Mesodermal cell (in vitro differentiated cells): Measurements from ENCODE around the gene HAP1.

Experiments
- H3K27ac ChIP-seq: 2 replicates; pipeline ENCODE4 v1.7.0; 2013; ENCODE audit warnings: mild to moderate bottlenecking, low read depth, low read length, moderate library complexity; ENCODE audit not compliant: severe bottlenecking
- H3K36me3 ChIP-seq: 2 replicates; pipeline ENCODE4 v1.7.1; 2013; ENCODE audit warnings: mild to moderate bottlenecking, low read length, moderate library complexity; ENCODE audit not compliant: control insufficient read depth, insufficient read depth
- H3K4me1 ChIP-seq: one replicate; pipeline ENCODE4 v1.7.1; 2013; ENCODE audit warnings: mild to moderate bottlenecking, low read length; ENCODE audit not compliant: insufficient read depth, control insufficient read depth, poor library complexity, severe bottlenecking
- H3K4me3 ChIP-seq: 2 replicates; pipeline ENCODE4 v1.7.0; 2013; ENCODE audit warnings: low read length, control low read depth, mild to moderate bottlenecking; ENCODE audit not compliant: insufficient read depth, poor library complexity, severe bottlenecking; ENCODE audit errors: extremely low read depth
- H3K9me3 ChIP-seq: 2 replicates; pipeline ENCODE4 v1.7.1; 2013; ENCODE audit warnings: mild to moderate bottlenecking, low read length, moderate library complexity; ENCODE audit not compliant: control insufficient read depth
- WGBS, 2 experiments: methylation state at CpG; one replicate each; pipeline ENCODE4 v1.1.5; 2013; ENCODE audit warnings: missing lambda C conversion rate in 2 of 2; ENCODE audit not compliant: insufficient coverage in 2 of 2; 5-methylcytosine and 5-hydroxymethylcytosine counted together

The HAP1 gene

DNA sequence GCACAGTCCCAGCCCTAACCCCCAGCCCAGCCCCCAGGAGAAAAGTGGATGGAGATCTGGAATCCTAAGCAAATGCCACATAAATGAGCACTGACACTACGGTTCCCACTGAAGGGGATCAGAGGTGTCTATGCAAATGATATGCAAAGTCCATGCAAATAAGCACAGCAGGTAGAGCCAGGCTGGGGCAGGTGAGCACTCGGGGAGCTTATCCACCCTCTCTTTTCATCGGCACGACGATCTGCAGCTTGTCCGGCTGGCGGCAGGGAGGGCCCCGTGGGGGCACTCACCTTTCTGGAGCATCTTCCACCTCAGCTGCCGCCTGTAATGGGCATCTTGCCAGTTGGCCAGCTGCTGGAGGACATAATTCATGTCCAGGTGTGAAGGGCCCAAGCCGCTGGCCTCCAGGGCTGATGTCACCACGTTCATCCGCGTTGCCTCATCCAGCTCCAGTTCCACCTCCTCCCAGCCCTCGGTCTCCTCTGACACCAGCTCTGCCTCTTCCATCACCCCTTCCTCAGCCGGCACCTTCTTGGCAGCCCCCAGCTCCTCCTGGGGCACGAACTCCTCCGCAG lies 9.9 kb downstream of the HAP1 start:
- no peak overlapping the region for H3K4me3 ChIP-seq
- no peaks in the 10 kb centered on the region for H3K36me3 ChIP-seq
- no peak overlapping the region for H3K27ac ChIP-seq
- H3K9me3 ChIP-seq, result no peaks in the 10 kb centered on the region
- WGBS, 2 experiments, result 86% methylated on average over 14 to 16 of the region's 17 CpGs
- no peaks in the 10 kb centered on the region for H3K4me1 ChIP-seq

DNA sequence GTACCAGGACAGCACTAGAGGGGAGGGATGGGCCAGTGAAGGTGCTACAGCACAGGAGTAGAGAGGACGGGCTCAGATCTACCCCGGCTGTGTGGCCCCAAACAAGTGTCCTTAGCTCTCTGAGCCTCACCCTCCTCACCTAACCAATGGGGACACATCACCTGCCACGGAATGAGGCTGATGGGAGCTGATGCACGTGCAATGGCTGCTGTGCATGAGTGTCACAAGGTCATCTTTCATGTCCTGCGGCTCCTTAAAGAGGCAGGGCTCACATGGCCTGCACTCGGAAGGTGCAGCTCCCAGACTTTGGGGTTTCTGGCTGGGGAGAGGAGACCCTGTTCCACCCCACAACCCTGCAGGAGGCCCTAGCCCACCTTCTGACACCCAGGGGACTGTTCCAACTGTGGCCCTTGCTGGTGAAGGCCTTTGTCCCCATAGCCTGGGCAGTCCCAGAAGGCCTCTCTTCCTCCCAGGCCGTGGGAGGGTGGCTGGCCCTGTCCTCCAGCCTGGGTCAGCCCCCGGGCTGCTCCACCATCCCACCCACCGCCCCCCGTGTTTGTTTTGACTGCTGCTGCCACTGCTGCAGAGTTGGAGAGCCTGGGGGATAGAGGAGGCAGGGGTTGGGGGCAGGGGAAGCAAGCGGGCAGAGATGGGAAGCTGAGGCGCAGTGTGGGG lies 10.5 kb downstream of the HAP1 start:
- Histone ChIP-seq H3K4me1 (no peaks in the 10 kb centered on the region), H3K27ac (no peak overlapping the region), H3K36me3 (no peaks in the 10 kb centered on the region), H3K9me3 (no peaks in the 10 kb centered on the region), H3K4me3 (no peak overlapping the region)
- 89 to 91% methylated on average over 6 to 8 of the region's 12 CpGs for WGBS, 2 experiments

DNA sequence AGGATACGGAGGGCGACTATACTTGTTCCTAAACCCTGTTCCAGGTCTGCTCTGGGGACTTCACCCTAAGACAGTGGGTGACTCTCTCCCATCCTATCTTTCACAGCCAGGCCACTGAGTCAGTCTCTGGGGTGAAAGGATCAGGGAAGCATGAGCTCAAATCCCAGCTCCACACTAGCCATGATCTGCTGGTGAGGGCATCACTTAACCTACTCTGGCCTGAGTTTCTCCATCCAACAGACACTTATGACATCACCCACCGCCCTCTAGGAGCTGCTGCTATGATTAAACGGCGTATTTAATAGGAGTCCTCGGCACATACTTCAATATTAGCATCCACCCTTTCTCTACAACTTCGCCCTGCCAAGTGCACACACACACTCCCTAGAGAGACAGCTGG lies 12.2 kb downstream of the HAP1 start:
- Histone ChIP-seq H3K4me3 (no peak overlapping the region), H3K4me1 (peaks cover 10% of the 10 kb centered on the region), H3K27ac (no peak overlapping the region), H3K9me3 (no peaks in the 10 kb centered on the region), H3K36me3 (no peaks in the 10 kb centered on the region)
- WGBS, 2 experiments, result 91 to 92% methylated on average over 5 to 6 of the region's 7 CpGs

DNA sequence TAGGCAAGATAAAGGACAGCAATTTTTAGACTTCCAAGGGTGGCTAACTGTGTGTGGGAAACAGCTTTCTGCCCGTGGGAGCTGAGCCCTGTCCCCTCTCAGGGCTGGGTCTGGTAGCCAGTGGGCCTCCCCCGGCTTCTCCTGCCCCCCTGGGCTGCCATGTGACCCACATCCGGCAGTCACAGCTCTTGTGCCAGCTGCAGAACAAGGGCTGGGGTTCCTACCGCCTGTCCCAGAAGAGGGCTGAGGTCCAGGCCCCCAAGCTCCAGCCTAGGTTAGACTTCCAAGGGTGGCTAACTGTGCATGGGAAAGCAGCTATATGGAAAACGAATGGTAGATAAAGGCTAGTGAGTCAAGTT lies 16.2 kb downstream of the HAP1 start:
- H3K36me3 ChIP-seq, result no peaks in the 10 kb centered on the region
- H3K9me3 ChIP-seq, result no peaks in the 10 kb centered on the region
- 82 to 92% methylated on average over 5 of the region's 5 CpGs for WGBS, 2 experiments
- H3K4me1 ChIP-seq, result peaks cover 10% of the 10 kb centered on the region
- H3K27ac ChIP-seq, result no peak overlapping the region
- H3K4me3 ChIP-seq, result no peak overlapping the region

DNA sequence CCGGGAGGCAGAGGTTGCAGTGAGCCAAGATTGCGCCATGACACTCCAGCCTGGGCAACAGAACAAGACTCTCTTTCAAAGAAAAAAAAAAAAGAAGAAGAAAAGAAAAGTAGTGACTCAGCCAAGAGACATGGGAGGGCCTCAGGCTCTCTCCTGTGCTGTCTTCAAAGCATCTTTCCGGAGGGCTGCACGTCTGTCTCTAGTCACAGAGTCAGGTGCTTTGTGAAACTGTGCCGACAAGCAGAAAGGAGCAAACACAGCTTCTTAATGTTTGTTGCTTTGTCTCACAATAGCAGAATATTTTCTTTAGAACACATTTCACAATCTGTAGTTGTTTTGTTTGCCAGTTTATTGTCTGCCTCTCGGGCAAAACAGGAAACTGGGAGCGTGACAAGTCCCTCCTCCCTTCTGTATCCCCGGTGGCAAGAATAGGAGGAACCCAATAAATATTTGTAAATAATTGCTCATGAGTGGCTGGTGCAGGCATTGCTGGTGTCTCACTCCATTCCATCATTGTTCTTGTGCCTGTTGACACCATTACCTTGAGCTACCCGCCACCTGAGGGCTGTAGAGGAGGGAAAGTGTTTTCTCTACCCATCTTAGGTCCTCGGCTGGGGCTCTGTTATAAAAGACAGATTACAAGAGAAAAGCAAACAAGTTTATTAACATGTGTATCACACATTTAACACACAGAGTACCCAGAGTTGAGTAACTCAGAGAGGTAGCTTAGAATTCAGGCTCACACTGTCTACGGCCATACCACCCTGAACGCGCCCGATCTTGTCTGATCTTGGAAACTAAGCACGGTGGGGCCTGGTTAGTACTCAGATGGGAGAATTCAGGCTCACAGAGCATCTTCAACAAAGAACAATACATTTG lies 16.8 kb downstream of the HAP1 start:
- Histone ChIP-seq H3K36me3 (no peaks in the 10 kb centered on the region), H3K27ac (peak overlapping the region; percentile 6), H3K4me3 (no peak overlapping the region), H3K4me1 (peaks cover 10% of the 10 kb centered on the region), H3K9me3 (no peaks in the 10 kb centered on the region)
- 74 to 78% methylated on average over 4 to 9 of the region's 15 CpGs for WGBS, 2 experiments

DNA sequence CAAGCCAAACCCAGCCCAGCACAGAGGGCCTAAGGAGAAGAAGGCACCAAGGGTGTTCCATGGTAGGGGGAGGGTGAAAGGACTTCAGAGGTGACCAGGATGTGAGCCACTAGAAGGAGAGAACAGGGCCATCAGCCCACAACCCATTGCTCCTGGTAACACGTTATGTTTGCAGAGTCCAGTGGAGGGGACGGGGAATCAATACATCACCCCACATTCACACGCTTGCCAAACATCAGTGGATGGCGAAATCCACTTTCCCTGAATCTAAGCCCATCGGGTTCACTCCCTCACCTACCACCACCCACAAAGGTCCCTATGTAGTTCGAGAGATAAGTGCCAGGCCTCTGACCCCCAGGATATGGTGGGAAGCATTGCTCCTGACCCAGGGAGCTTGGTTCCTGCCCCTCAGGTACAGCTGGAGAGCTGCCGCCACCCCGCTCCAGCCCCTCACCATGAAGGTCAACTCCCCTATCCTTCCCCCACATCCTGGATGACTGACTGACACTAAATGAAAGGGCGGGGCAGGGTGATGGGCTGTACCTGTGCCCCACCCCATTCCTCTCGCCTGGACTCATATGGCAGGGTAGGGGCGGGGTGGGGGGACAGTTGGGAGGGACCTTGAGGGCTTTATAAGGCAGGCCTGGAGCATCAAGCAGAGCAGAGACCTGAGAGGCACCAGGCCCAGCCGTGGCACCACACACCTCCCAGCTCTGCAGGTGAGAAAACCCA lies 22.6 kb downstream of the HAP1 start, which contains the start of gene GAST:
TSS of gene GAST (plus strand) at position 663 of the 732 bp plus-strand sequence. CDS start 3,106 bp downstream, outside the sequence.
- Histone ChIP-seq H3K36me3 (no peaks in the 10 kb centered on the region), H3K9me3 (no peaks in the 10 kb centered on the region), H3K4me1 (no peaks in the 10 kb centered on the region), H3K27ac (no peak within 1 kb of the TSS), H3K4me3 (no peak within 1 kb of the TSS)
- WGBS, 2 experiments, result 86 to 95% methylated on average over 7 to 8 of the region's 12 CpGs

DNA sequence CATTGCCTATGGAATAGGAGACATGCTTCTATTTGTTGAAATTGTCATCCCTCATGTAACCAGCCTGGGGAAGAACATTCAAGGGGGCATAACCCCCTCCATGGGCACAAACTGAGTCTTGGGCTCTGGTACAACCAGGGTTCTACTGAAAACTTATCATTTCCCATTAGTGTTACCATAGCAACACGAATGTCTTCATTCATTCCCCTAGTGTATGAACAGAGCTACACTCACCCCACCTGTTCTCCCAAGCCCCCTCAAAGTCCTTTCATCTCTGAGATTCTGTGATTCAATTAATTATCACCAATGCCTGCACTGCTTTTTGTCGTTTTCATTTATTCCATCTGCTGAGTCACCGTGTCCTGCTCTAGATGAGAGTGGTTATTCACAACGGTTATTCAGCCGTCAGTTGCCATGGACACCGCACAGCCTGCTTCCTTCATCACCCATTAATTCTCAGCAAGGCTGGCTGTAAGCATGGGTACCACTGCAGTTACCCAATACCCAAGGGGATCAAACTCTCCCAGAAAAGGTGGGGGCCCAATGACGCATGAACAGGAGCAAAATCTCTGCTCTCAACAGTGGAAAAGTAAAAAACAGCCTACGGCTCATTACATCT lies 23.9 kb downstream of the HAP1 start:
- H3K4me3 ChIP-seq, result no peak overlapping the region
- peaks cover 6% of the 10 kb centered on the region for H3K4me1 ChIP-seq
- no peaks in the 10 kb centered on the region for H3K9me3 ChIP-seq
- H3K27ac ChIP-seq, result no peak overlapping the region
- 72 to 83% methylated on average over 7 to 8 of the region's 8 CpGs for WGBS, 2 experiments
- H3K36me3 ChIP-seq, result no peaks in the 10 kb centered on the region

DNA sequence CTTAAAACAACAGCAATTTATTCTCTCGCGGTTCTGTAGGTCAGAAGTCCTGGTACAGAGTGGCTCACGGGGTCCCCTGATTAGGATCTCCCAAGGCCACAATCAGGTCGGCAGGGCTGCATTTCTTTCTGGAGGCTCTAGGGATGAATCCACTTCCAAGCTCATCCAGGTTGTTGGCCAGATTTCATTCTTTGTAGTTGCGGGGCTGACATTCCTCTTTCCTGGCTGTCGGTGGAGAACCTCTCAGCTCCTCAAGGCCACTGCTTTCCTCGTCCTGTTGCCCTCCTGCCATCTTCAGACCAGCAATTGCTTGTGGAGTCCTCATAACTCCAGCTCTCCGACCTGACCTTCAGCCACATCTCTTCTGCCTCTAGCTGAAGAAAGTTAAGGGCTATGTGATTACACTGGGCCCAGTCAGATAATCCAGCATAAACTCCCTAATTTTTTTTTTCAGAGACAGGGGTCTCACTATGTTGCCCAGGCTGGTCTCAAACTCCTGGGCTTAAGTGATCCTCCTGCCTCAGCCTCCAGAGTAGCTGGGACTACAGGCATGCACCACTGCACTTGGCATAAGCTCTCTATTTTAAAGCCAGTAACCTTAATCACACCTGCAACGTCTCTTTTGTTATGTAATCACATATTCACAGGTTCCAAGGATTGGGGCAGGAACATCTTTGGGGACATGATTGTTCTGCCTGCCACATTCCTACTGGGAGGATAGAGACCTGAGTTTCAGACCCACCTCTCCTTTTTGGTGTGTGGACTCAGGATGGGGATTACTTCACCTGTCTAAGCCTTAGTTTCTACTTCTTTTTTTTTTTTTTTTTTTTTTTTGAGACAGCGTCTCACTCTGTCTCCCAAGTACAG lies 26.4 kb downstream of the HAP1 start:
- no peak overlapping the region for H3K4me3 ChIP-seq
- 74 to 75% methylated on average over 6 to 7 of the region's 10 CpGs for WGBS, 2 experiments
- H3K27ac ChIP-seq, result no peak overlapping the region
- H3K36me3 ChIP-seq, result no peaks in the 10 kb centered on the region
- H3K9me3 ChIP-seq, result no peaks in the 10 kb centered on the region
- peaks cover 12% of the 10 kb centered on the region for H3K4me1 ChIP-seq

DNA sequence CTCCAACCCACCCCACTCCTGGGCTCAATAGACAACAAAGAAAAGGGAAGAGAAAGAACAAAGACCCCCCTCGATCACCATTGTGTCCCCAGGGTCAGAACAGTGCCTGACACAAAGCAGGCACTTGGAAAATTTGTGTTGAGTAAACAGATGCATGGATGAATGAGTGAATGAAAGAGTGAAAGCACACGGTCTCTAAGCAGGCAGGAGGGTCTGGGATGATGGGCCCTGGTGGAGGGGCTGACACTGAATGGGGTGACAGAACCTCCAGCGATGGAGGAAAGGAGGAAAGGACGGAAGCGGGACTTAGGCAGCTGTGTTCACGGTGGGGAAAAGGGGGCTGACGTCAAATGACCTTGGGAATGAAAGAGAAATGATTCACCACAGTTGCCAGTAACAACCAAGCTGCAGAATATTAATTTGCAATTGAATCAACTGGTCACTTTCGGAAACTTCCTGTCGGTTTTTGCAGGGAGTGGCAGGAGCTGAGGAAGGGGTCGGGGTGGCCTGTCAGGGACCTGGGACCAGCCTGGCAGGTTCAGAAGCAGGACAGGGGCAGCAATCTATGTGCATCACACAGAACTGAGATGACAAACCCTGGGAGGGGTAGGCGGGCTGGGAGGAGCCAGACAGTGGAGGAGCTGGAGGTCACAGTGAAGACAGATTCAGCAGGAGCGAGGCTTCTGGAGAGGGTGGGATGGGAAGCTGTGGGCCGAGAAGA lies 29.0 kb downstream of the HAP1 start:
- H3K36me3 ChIP-seq, result no peaks in the 10 kb centered on the region
- WGBS, 2 experiments, result 32 to 38% methylated on average over 11 to 12 of the region's 13 CpGs
- H3K9me3 ChIP-seq, result no peaks in the 10 kb centered on the region
- H3K4me3 ChIP-seq, result no peak overlapping the region
- H3K27ac ChIP-seq, result no peak overlapping the region
- peaks cover 12% of the 10 kb centered on the region for H3K4me1 ChIP-seq
